ENCODE measurements around the gene L1CAM.

- TF ChIP-seq GATA2 (IDR thresholded peaks at IDR 0.05; ENCODE audit: low read depth, low read length) (no peak), GATA3 (IDR thresholded peaks at IDR 0.05; ENCODE audit: low read depth, low read length) (no peak)
These were observed 31.9 kb upstream of the L1CAM start for GRCh38 chrX:153917869-153918268.

Measured in SH-SY5Y (cell line).